Stimulated activated CD8-positive, alpha-beta memory T cell treated with anti-CD3 and anti-CD28 coated beads, Interleukin-15, amount 100 ng/mL, for 1 hour (primary cell): ENCODE results near the gene HDHD2.

Experiments
- DNase-seq: peaks from one replicate; pipeline ENCODE4 v3.0.0-alpha.2; 2020; ENCODE audit warnings: low read depth

HDHD2 gene

DNA sequence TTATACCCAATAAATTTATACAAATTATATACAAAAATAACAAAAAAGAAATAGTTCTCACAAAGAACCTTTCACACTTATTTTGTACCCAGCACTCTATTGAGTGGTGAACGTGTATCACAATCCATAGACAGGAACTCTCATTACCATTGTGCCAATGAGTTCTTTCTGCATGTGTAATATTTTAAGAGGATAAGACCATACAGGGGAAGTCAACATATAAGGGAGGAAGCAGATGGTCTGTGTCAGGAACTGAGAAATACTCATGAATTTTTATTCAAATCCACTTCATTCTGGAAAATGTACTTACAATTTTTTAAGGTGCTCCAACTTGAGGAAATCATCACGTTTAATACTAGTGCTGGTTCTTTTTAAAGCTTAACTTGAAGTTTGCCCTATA lies 87.8 kb downstream of the HDHD2 start:
- DNase-seq = no peak
